ENCODE results near the gene ECE2.

DNA sequence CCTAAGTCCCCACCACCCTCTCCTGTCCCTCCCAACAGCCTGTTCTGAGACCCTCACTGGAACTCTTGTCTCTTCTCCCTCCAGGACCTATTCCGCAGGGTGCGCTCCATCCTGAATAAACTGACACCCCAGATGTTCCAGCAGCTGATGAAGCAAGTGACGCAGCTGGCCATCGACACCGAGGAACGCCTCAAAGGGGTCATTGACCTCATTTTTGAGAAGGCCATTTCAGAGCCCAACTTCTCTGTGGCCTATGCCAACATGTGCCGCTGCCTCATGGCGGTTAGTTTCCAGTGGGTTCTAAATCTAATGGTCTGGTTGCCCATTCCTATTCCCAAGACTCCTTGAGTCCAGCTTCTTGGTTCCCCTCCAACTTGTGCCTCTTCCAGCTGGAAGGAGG is 47.9 kb downstream of the ECE2 start:
- TF ChIP-seq, protein P1, sequence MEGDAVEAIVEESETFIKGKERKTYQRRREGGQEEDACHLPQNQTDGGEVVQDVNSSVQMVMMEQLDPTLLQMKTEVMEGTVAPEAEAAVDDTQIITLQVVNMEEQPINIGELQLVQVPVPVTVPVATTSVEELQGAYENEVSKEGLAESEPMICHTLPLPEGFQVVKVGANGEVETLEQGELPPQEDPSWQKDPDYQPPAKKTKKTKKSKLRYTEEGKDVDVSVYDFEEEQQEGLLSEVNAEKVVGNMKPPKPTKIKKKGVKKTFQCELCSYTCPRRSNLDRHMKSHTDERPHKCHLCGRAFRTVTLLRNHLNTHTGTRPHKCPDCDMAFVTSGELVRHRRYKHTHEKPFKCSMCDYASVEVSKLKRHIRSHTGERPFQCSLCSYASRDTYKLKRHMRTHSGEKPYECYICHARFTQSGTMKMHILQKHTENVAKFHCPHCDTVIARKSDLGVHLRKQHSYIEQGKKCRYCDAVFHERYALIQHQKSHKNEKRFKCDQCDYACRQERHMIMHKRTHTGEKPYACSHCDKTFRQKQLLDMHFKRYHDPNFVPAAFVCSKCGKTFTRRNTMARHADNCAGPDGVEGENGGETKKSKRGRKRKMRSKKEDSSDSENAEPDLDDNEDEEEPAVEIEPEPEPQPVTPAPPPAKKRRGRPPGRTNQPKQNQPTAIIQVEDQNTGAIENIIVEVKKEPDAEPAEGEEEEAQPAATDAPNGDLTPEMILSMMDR (IDR thresholded peaks at IDR 0.05): no peak
- no peak for TF ChIP-seq POLR2A (IDR thresholded peaks at IDR 0.05)

All from thyroid gland (tissue), 4 donors.